Endothelial cell of umbilical vein (primary cell): ENCODE results near the gene PLXNA4. TPM values are rescaled to one million over a fixed set of nuclear protein-coding genes. Genes with fewer than 3 reads are reported as not detected.

Source experiments
- BruUV-seq: library from RNA; stranded (reverse); fragments of 400-500 nt; replicated peaks from 2 replicates; lab custom pipeline; 2021; lab: Mats Ljungman, UMichigan
- CTCF ChIA-PET: fragments of 300-600, 350-600 bp; sonication (Branson Sonifier 250); formaldehyde crosslinking; loops from one replicate; lab custom pipeline; 2021; ENCODE audit warnings: antibody characterized with exemption, inconsistent platforms; lab: Charles Lee
- POLR2A ChIA-PET: fragments of 300-600, 350-600 bp; sonication (Branson Sonifier 250); formaldehyde crosslinking; loops from one replicate; lab custom pipeline; 2021; ENCODE audit warnings: antibody characterized with exemption, inconsistent platforms; lab: Charles Lee
- DNase-seq: peaks from one replicate; pipeline ENCODE4 v3.0.0-alpha.2; 2011; ENCODE audit warnings: low read depth, low spot score
- FAIRE-seq: peaks from 2 replicates; lab custom pipeline; 2011; peaks lifted over from hg19 to GRCh38; lab: Jason Lieb, UNC
- H2AFZ ChIP-seq: 2 replicates; pipeline ENCODE4 v1.6.0; 2012; ENCODE audit warnings: low read depth, low read length, control low read depth, inconsistent platforms
- H3K27ac ChIP-seq: 2 replicates; pipeline ENCODE4 v1.5.1; 2011; ENCODE audit warnings: low read depth, mild to moderate bottlenecking, control low read depth, low read length, moderate library complexity; ENCODE audit not compliant: insufficient read depth
- H3K27me3 ChIP-seq, 2 experiments: 2 replicates each; pipeline versions ENCODE4 v1.6.0 to v1.6.1; 2011; ENCODE audit warnings: low read length in 2 of 2, mixed read lengths in 1 of 2; ENCODE audit not compliant: control insufficient read depth in 2 of 2, insufficient read depth in 2 of 2
- H3K36me3 ChIP-seq, 2 experiments: 2 replicates in 1 of 2; 3 replicates in 1 of 2; pipeline ENCODE4 v1.5.1; 2011; ENCODE audit warnings: low read length in 2 of 2, mild to moderate bottlenecking in 1 of 2, moderate library complexity in 1 of 2; ENCODE audit not compliant: control insufficient read depth in 2 of 2, insufficient read depth in 2 of 2; ENCODE audit errors: extremely low read depth in 1 of 2
- H3K4me1 ChIP-seq: 3 replicates; pipeline ENCODE4 v1.5.1; 2011; ENCODE audit warnings: mild to moderate bottlenecking, low read length; ENCODE audit not compliant: control insufficient read depth, insufficient read depth; ENCODE audit errors: extremely low read depth
- H3K4me2 ChIP-seq: 2 replicates; pipeline ENCODE4 v1.6.1; 2011; ENCODE audit warnings: low read length, control low read depth, mixed read lengths; ENCODE audit not compliant: insufficient read depth
- H3K4me3 ChIP-seq, 3 experiments: fragments of 200-600 bp in 1 of 3; sonication (generic), shearing (Covaris generic) in 1 of 3; replicated peaks in 1 of 3; 2 replicates each; pipeline ENCODE4 v1.5.1; 2011 to 2016; ENCODE audit warnings: control low read depth in 3 of 3, low read length in 3 of 3, mild to moderate bottlenecking in 2 of 3, inconsistent platforms in 1 of 3, low read depth in 1 of 3, moderate library complexity in 1 of 3; ENCODE audit not compliant: insufficient read depth in 1 of 3
- H3K79me2 ChIP-seq: 2 replicates; pipeline ENCODE4 v1.6.0; 2012; ENCODE audit warnings: low read length, inconsistent platforms; ENCODE audit not compliant: control insufficient read depth, insufficient read depth
- H3K9ac ChIP-seq: replicated peaks from 2 replicates; pipeline ENCODE3; 2011; ENCODE audit warnings: low read length, control low read depth; ENCODE audit not compliant: insufficient read depth; ENCODE audit errors: extremely low read depth
- H3K9me1 ChIP-seq: replicated peaks from 3 replicates; pipeline ENCODE4 v1.6.0; 2011; ENCODE audit warnings: mild to moderate bottlenecking, low read length; ENCODE audit not compliant: control insufficient read depth, insufficient read depth; ENCODE audit errors: extremely low read depth
- H3K9me3 ChIP-seq: replicated peaks from 2 replicates; pipeline ENCODE4 v1.5.1; 2012; ENCODE audit warnings: low read length, inconsistent platforms; ENCODE audit not compliant: control insufficient read depth, insufficient read depth
- H4K20me1 ChIP-seq: replicated peaks from 2 replicates; pipeline ENCODE3; 2011; ENCODE audit warnings: mild to moderate bottlenecking, low read length; ENCODE audit not compliant: control insufficient read depth, insufficient read depth; ENCODE audit errors: extremely low read depth
- CTCF ChIP-seq, 2 donors: IDR thresholded peaks; 1 replicate in 1 of 2; 2 replicates in 1 of 2; pipeline ENCODE4 v1.5.1; 2011; ENCODE audit warnings: low read length in 2 of 2, mild to moderate bottlenecking in 2 of 2, moderate library complexity in 2 of 2, control low read depth in 1 of 2, inconsistent platforms in 1 of 2, low read depth in 1 of 2; ENCODE audit not compliant: insufficient read depth in 1 of 2; ENCODE audit errors: extremely low read depth in 1 of 2
- EZH2 ChIP-seq: IDR thresholded peaks from 2 replicates; pipeline ENCODE4 v1.6.1; 2012; ENCODE audit warnings: borderline replicate concordance, low read depth, mild to moderate bottlenecking, moderate library complexity, low read length, inconsistent platforms; ENCODE audit not compliant: severe bottlenecking
- FOS ChIP-seq: IDR thresholded peaks from 2 replicates; pipeline ENCODE4 v1.6.1; 2011; ENCODE audit warnings: mild to moderate bottlenecking, low read length, moderate library complexity, borderline replicate concordance; ENCODE audit not compliant: insufficient read depth
- GATA2 ChIP-seq: IDR thresholded peaks from 2 replicates; pipeline ENCODE4 v1.7.0; 2011; ENCODE audit warnings: low read depth, mild to moderate bottlenecking, moderate library complexity, mixed read lengths, low read length; ENCODE audit not compliant: insufficient read length, insufficient read depth
- JUN ChIP-seq: IDR thresholded peaks from 2 replicates; pipeline ENCODE4 v1.6.1; 2011; ENCODE audit warnings: borderline replicate concordance, low read depth; ENCODE audit not compliant: insufficient read length, insufficient read depth
- MAX ChIP-seq: IDR thresholded peaks from 2 replicates; pipeline ENCODE4 v1.6.1; 2011; ENCODE audit not compliant: insufficient read depth, insufficient read length
- MYC ChIP-seq: IDR thresholded peaks from one replicate; pipeline ENCODE4 v1.6.1; 2011; ENCODE audit warnings: mild to moderate bottlenecking, low read depth, low read length
- POLR2A ChIP-seq: IDR thresholded peaks from 2 replicates; pipeline ENCODE4 v1.6.1; 2012; ENCODE audit warnings: low read depth, mild to moderate bottlenecking, control low read depth, low read length
- POLR2AphosphoS5 ChIP-seq: IDR thresholded peaks from 2 replicates; pipeline ENCODE4 v1.6.1; 2012; ENCODE audit warnings: low read depth, mild to moderate bottlenecking, control low read depth, low read length, moderate library complexity; ENCODE audit not compliant: insufficient read depth
- dilution Hi-C: fragments of 300-500 bp; cut with MboI; formaldehyde crosslinking; loops from one replicate; pipeline ENCODE4 v1.15.0; 2019; ENCODE audit warnings: low sequenced_read_pairs; ENCODE audit not compliant: extremely low pct_ligation_motif_present
- intact Hi-C: fragments of 100-400 bp; cut with micrococcal nuclease; formaldehyde crosslinking; loops from one replicate; pipeline ENCODE4 v1.10.0; 2022
- polyA plus RNA-seq, 4 experiments: library from polyadenylated mRNA; depleted of rRNA in 3 of 4; stranded (reverse) in 3 of 4; unstranded in 1 of 4; fragments of >200 nt; gene quantifications; 2 replicates each; pipeline versions ENCODE4 v1.2.1 to v1.2.3, GENCODE V29; 2011 to 2012; ENCODE audit warnings: missing spikeins in 1 of 4
- total RNA-seq: library from RNA; stranded (reverse); gene quantifications from 2 replicates; pipeline ENCODE4 v1.2.3, GENCODE V29; 2021

The PLXNA4 gene
- total and polyA plus RNA-seq, 2 donors (not counting 3 experiments of a cell fraction or from before 2014, with no cell fraction given) = 12.1 to 20.4 TPM

DNA sequence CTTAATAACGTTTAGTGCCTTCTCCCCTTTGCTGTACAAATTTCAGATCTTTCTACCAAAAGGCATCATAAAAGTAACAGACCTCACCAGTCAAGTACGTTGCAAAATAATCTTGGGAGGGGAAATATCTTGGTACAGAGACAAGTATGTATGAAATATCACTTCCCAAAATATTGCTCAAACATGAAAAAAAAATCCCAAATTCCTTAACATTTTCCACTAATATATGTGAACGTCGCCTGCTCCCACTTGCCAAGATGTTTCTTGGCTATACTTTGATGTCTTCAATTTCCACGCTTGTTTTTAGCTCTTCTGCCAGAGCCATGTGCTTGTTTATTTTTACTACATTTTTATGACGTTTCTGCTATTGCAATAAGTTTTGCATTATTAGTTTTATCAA lies 223.5 kb downstream of the PLXNA4 start:
- intact Hi-C loops = no loop called here
- no peak overlapping the region for H3K4me3 ChIP-seq
- no peak overlapping the region for H3K9ac ChIP-seq
- H3K9me1 ChIP-seq = no peaks in the 10 kb centered on the region
- H3K79me2 ChIP-seq = no peaks in the 10 kb centered on the region
- POLR2A ChIA-PET = no interaction called here
- TF ChIP-seq MAX = no peak
- TF ChIP-seq JUN = no peak
- no peak for TF ChIP-seq FOS
- no peak for TF ChIP-seq CTCF (IDR thresholded peaks at IDR 0.05; ENCODE audit: extremely low read depth in 1 of 2, insufficient read depth in 1 of 2, low read depth in 1 of 2, low read length in 2 of 2)
- TF ChIP-seq POLR2AphosphoS5 = no peak
- no peak for TF ChIP-seq MYC
- no peak for TF ChIP-seq GATA2
- no peak for TF ChIP-seq POLR2A
- no peak for TF ChIP-seq EZH2
- CTCF ChIA-PET = interaction anchor here (0.6 kb wide), 1 partner anchor 908 kb away, joined by 3 read pairs; no protein-coding TSS in a partner anchor
- H3K36me3 ChIP-seq = no peaks in the 10 kb centered on the region
- H3K27ac ChIP-seq = no peak overlapping the region
- dilution Hi-C loops = no loop called here
- no peak overlapping the region for H2AFZ ChIP-seq
- H3K27me3 ChIP-seq = no peaks in the 10 kb centered on the region
- BruUV-seq = no TSS peak
- H3K4me1 ChIP-seq = peaks cover 12% of the 10 kb centered on the region
- DNase-seq (no peak), FAIRE-seq (no peak)
- H4K20me1 ChIP-seq = no peaks in the 10 kb centered on the region
- H3K4me2 ChIP-seq = no peak overlapping the region
- no peaks in the 10 kb centered on the region for H3K9me3 ChIP-seq
